ENCODE results near the gene SLC37A1. TPM values are rescaled to one million over a fixed set of nuclear protein-coding genes. Genes with fewer than 3 reads are reported as not detected.

SLC37A1 gene
- total RNA-seq, 4 donors from 2014 or later, result 2.3 to 8.8 (median 6.3) TPM

DNA sequence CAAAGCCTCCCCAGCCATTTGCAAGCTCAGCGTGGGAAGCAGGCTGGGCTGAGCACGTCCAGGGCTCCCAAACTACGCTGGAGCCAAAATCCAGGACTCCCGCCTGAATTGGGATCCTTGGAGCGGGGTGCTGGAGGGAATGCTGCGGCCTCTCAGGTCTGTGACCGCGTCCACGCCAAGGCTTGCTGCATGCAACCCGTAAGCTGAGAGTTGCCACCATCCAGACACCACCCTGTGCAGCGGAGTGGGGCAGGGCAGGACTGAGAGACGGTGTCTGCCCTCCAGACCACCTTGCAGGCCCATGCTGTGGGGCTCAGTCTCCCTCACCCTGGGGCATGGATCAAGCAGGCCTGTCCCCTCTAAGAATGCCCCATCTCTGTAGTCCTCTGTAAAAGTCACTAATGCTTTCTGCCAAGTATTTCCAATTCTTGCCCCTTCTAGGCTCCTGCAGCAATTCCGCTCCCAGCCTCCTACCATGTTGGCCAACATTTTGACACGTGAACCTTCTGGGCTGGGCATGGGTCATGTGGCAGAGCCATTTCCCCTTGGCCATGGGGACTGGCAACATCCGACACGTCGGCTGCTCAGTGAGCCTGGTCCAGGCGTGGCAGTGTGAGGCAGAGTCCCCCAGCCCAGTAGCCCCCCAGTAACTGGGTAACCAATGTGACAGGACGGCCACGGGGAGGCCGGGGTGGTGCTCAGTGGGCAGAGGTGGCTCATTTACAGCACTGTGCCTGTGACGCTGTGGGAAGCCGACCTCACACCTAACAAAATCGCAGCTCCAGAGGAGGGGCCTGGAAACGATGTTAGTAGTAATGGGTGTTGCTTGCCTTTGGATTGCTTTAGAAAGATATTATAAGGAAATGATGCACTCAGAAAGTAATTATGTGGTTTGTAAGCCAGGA, 81.9 kb downstream of the SLC37A1 start:
- no peak for TF ChIP-seq POLR2A (IDR thresholded peaks at IDR 0.05)
- TF ChIP-seq CTCF (IDR thresholded peaks at IDR 0.05), result no peak
- Histone ChIP-seq H3K36me3 (no peaks in the 10 kb centered on the region), H3K27ac (no peak overlapping the region), H3K9me3 (no peaks in the 10 kb centered on the region), H3K27me3 (no peaks in the 10 kb centered on the region), H3K4me1 (no peaks in the 10 kb centered on the region), H3K4me3 (no peak overlapping the region)
- DNase-seq, result no peak
- intact Hi-C loops (cut with DNase I; ENCODE audit: low total_unique reads), result no loop called here

GRCh38 chr21:42596657-42597056, 83.0 kb downstream of the SLC37A1 start:
- H3K4me3 ChIP-seq, result no peak overlapping the region
- DNase-seq, result no peak
- no peak for TF ChIP-seq POLR2A (IDR thresholded peaks at IDR 0.05)
- TF ChIP-seq CTCF (IDR thresholded peaks at IDR 0.05), result no peak
- H3K27ac ChIP-seq, result no peak overlapping the region
- no peaks in the 10 kb centered on the region for H3K4me1 ChIP-seq
- H3K36me3 ChIP-seq, result no peaks in the 10 kb centered on the region
- no peaks in the 10 kb centered on the region for H3K9me3 ChIP-seq
- H3K27me3 ChIP-seq, result no peaks in the 10 kb centered on the region
- intact Hi-C loops (cut with DNase I; ENCODE audit: low total_unique reads), result no loop called here

GRCh38 chr21:42597487-42598158, 84.0 kb downstream of the SLC37A1 start:
- intact Hi-C loops (cut with DNase I; ENCODE audit: low total_unique reads), result no loop called here
- Histone ChIP-seq H3K27ac (no peak overlapping the region), H3K36me3 (no peaks in the 10 kb centered on the region), H3K4me3 (no peak overlapping the region), H3K4me1 (no peaks in the 10 kb centered on the region), H3K27me3 (no peaks in the 10 kb centered on the region), H3K9me3 (no peaks in the 10 kb centered on the region)
- DNase-seq, result no peak
- TF ChIP-seq CTCF (IDR thresholded peaks at IDR 0.05) (no peak), POLR2A (IDR thresholded peaks at IDR 0.05) (no peak)

DNA sequence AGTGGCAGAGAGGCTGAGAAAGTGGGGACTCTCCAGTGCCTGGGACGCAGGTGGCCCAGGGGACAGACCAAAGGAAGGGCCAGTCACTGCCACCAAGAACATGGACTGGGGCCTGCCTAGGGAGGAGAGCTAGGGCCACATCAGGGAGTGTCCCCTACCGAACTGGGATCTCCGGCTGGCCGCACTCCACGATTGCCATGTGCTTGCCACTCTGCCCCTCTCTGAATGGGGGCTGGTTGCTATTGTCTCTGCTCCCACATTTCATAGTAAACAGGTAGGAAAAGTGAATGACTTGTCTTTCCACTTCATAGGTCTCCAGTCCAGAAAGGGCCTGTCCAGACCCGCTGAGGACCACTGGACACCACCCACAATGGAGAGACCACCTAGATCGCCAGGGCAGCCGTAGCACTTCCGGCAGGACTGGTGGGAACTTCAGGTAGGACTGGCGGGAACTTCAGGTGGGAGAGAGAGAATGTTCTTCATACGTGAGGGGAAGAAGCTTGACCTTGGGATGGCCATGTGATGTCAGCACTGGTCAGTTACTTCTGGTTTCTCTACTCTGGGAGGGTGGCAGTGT, 84.6 kb downstream of the SLC37A1 start:
- intact Hi-C loops (cut with DNase I; ENCODE audit: low total_unique reads), result no loop called here
- Histone ChIP-seq H3K4me3 (no peak overlapping the region), H3K4me1 (no peaks in the 10 kb centered on the region), H3K9me3 (no peaks in the 10 kb centered on the region), H3K36me3 (no peaks in the 10 kb centered on the region), H3K27ac (no peak overlapping the region), H3K27me3 (no peaks in the 10 kb centered on the region)
- DNase-seq, result no peak
- no peak for TF ChIP-seq POLR2A (IDR thresholded peaks at IDR 0.05)

DNA sequence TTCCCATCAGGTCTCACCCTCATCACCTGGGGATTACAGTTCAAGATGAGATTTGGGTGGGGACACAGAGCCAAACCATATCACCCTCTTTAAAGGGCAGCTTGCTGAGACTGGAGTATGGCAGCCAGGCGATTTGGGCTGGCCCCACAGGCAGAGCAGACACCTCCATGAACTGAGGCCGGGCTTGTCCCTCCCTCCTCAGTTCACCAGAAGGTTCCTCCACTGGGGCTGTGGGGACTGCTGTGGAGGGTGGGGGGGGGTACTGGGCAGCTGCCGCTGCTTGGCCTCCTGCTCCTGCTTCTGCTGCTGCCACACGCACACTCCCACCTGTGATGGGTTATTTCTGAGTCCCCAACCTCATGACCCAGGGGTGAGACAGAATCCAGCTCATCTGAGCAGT, 85.8 kb downstream of the SLC37A1 start:
- DNase-seq, result no peak
- intact Hi-C loops (cut with DNase I; ENCODE audit: low total_unique reads), result no loop called here
- H3K27me3 ChIP-seq, result no peaks in the 10 kb centered on the region
- no peaks in the 10 kb centered on the region for H3K4me1 ChIP-seq
- H3K27ac ChIP-seq, result no peak overlapping the region
- no peaks in the 10 kb centered on the region for H3K36me3 ChIP-seq
- H3K9me3 ChIP-seq, result no peaks in the 10 kb centered on the region
- no peak overlapping the region for H3K4me3 ChIP-seq
- no peak for TF ChIP-seq POLR2A (IDR thresholded peaks at IDR 0.05)
- no peak for TF ChIP-seq CTCF (IDR thresholded peaks at IDR 0.05)

All from uterus (tissue), 4 donors.